ENCODE data around the gene SMG5.

The SMG5 gene

GRCh38 chr1:156211243-156211642, 71.4 kb downstream of the SMG5 start:
- no peak for DNase-seq

DNA sequence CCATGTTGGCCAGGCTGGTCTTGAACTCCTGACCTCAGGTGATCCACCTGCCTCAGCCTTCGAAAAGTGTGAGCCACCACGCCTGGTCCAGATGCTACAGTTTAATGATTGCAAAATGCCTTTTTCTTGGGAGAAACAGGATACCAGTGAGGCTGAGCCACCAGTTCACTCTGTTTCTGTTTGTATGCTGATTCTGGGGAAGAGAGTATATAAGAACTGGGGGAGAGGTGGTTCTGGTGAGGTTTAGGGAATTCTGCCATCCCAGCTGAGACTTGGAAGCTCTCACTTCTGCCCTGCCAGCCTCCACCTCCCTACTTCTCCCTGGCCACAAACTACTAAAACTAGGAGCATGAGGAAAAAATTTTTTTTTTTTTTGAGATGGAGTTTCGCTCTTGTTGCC, 77.9 kb downstream of the SMG5 start:
- no peak for DNase-seq

GRCh38 chr1:156203331-156203730, 79.3 kb downstream of the SMG5 start:
- DNase-seq = no peak

DNA sequence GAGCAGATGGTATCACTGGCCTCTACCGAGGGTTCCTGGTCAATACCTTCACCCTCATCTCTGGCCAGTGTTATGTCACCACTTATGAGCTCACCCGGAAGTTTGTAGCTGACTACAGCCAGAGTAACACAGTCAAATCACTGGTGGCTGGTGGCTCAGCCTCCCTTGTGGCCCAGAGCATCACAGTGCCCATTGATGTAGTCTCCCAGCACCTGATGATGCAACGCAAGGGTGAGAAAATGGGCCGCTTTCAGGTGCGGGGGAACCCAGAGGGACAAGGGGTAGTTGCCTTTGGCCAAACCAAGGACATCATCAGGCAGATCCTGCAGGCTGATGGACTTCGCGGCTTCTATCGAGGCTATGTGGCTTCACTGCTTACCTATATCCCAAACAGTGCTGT, 82.6 kb downstream of the SMG5 start:
- no peak for DNase-seq
